ENCODE results near the gene ADRA2B. TPM values are rescaled to one million over a fixed set of nuclear protein-coding genes. Genes with fewer than 3 reads are reported as not detected.
"Not testable (repeated sequence)": the region's sequence is repeated elsewhere in the genome, so short reads cannot be mapped to it uniquely, and the experiment has no call there.

ADRA2B gene
- 0.05 TPM for polyA plus RNA-seq (2013)

DNA sequence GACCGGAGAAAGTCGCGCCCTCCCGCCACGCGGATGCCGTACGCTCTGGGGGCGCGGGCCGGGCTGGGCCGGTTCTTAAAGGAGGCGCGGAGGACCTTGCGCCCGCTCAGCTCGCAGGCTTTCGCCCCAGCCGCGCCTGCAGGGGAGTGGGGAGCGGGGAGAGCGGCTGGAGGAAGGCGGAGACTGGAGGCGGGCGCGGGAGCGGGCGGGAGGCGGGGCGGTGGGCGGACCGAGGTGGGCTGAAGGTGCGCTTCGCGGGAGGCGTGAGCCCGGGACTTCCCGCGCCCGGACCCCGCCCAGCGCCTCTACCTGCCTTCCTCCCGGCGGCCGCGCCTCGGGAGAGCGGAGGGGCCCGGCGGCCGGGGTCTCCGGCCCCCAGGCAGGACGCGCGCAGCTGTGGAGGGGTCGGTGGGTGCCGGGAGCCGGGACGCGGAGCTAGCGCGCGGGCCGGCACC is at the start of gene ADRA2B:
TSS of gene ADRA2B (minus strand) at position 148 of the 455 bp plus-strand sequence. CDS start 422 bp downstream, outside the sequence.
- ChIA-PET POLR2A (no interaction called here), CTCF (interaction anchor here (0.6 to 3.2 kb wide), 17 partner anchors 9 to 794 kb away, joined by 3 to 22 read pairs (median 4); no protein-coding TSS in a partner anchor)
- Histone ChIP-seq H3K27ac (ENCODE audit: insufficient read depth in 1 of 2, low read depth in 1 of 2, low read length in 2 of 2, poor library complexity in 1 of 2, severe bottlenecking in 2 of 2) (no peak within 1 kb of the TSS), H3K4me1 (ENCODE audit: control extremely low read depth in 1 of 4, control insufficient read depth in 4 of 4, insufficient read depth in 4 of 4, low read length in 3 of 4) (peaks cover 0 to 32% (median 27%) of the 10 kb centered on the region in 4 experiments), H3K9me3 (ENCODE audit: control extremely low read depth in 1 of 5, control insufficient read depth in 4 of 5, insufficient read depth in 2 of 5, low read depth in 1 of 5, low read length in 4 of 5) (peaks cover 0 to 7% (median 0%) of the 10 kb centered on the region in 5 experiments), H3K27me3 (replicated peaks in 2 of 5; ENCODE audit: control insufficient read depth in 4 of 5, insufficient read depth in 5 of 5, low read length in 4 of 5) (peaks cover 0 to 41% (median 8%) of the 10 kb centered on the region in 5 experiments), H3K4me3 (ENCODE audit: control insufficient read depth in 1 of 7, extremely low read depth in 1 of 7, insufficient read depth in 4 of 7, low read depth in 2 of 7, low read length in 6 of 7) (peak within 1 kb of the TSS in 6 of 7 experiments; percentile 42 to 73 (median 56)), H3K36me3 (ENCODE audit: control insufficient read depth in 4 of 4, insufficient read depth in 4 of 4, low read length in 3 of 4) (no peaks in the 10 kb centered on the region)
- under 1% methylated on average over 57 of the region's 64 CpGs for WGBS (ENCODE audit: insufficient coverage)
- DNase-seq, result peak; percentile 46 to 76 (median 70)

DNA sequence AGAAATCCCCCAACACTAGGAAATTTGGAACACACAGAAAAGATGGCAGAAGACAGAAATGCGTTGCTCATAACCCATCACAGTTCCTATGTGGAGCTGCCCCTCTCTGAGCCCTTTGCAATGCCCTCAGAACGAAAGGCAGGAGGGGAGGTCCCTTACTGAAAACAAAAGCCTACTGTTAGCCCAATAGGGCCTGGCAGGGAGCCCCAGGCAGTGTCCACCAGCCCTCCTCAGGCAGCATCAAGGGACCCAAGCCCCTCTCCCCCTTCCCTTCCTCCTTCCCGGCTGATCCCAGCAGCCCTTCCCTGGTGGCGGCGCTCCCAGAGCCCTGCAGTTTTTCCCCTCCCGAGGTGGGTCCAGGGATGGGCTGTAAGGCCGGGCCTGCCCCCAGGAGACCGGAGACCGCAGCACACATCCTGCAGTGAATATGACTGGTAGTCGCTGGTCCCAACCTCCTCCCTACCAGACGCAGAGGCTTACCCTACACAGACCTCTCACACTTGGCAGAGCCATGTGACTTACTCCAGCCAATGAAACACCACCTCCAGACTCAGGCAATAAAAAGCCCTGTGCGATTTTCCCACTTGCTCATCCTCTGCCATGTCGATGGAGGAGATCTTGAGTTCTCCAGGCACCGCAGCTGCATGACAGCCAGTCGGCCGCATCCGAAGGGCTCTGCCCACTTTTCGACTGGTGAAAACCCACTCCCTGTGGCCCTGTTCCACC is 48.3 kb upstream of the ADRA2B start:
- Histone ChIP-seq H3K27me3 (replicated peaks in 2 of 5; ENCODE audit: control insufficient read depth in 4 of 5, insufficient read depth in 5 of 5, low read length in 4 of 5) (no peaks in the 10 kb centered on the region), H3K36me3 (ENCODE audit: control insufficient read depth in 4 of 4, insufficient read depth in 4 of 4, low read length in 3 of 4) (no peaks in the 10 kb centered on the region), H3K4me1 (ENCODE audit: control extremely low read depth in 1 of 4, control insufficient read depth in 4 of 4, insufficient read depth in 4 of 4, low read length in 3 of 4) (peaks cover 0 to 36% (median 14%) of the 10 kb centered on the region in 4 experiments), H3K4me3 (ENCODE audit: control insufficient read depth in 1 of 7, extremely low read depth in 1 of 7, insufficient read depth in 4 of 7, low read depth in 2 of 7, low read length in 6 of 7) (peak overlapping the region in 1 of 7 experiments; percentile 22), H3K27ac (ENCODE audit: insufficient read depth in 1 of 2, low read depth in 1 of 2, low read length in 2 of 2, poor library complexity in 1 of 2, severe bottlenecking in 2 of 2) (peak overlapping the region in 1 of 2 experiments; percentile 14), H3K9me3 (ENCODE audit: control extremely low read depth in 1 of 5, control insufficient read depth in 4 of 5, insufficient read depth in 2 of 5, low read depth in 1 of 5, low read length in 4 of 5) (peaks cover 0 to 3% (median 0%) of the 10 kb centered on the region in 5 experiments)
- 95% methylated on average over 14 of the region's 18 CpGs for WGBS (ENCODE audit: insufficient coverage)
- ChIA-PET CTCF (interaction anchor here (1.4 to 8.7 kb wide), 3 partner anchors 10 to 26 kb away, joined by 4 to 63 read pairs (median 15); partner anchors contain the start of gene ASTL), POLR2A (interaction anchor here (1.1 kb wide), 1 partner anchor 20 kb away, joined by 3 read pairs; no protein-coding TSS in a partner anchor)
- DNase-seq, result no peak

DNA sequence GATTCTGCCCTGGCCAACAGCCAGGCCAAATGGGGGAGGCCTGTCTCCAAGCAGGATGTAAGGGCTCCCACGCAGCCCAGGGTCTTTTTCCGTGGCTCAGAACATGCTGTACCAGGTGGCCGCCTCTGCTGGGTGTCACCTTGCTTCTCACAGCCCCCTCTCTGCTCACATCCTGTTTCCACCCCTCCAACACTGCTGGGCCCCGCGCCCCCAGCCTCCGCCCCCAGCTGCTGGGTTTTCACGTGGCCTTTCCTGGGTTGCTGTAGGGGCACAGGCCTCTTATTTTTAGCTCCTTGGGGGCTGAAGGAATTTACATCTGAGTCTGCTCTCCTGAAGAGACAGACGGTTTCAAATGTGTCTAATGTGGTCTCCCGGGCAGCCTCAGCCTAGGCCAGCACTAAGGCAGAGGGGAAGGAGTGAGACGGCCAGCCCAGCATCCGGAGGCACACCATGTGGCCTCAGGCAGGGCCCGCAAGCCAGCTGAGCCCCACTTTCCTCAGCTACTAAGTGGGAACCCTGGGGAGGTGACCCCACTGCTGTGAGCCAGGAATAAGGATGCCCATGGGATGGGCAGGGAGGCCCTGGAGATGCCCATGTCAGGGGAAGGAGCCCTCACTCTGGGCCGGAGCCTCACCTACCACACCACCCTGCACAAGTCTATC is 47.5 kb upstream of the ADRA2B start:
- DNase-seq, result peak in 2 of 3 donors; percentile 44 to 68
- H3K27me3 ChIP-seq (replicated peaks in 2 of 5; ENCODE audit: control insufficient read depth in 4 of 5, insufficient read depth in 5 of 5, low read length in 4 of 5), result no peaks in the 10 kb centered on the region
- POLR2A ChIA-PET, result interaction anchor here (1.1 kb wide), 1 partner anchor 20 kb away, joined by 3 read pairs; no protein-coding TSS in a partner anchor
- peak overlapping the region in 1 of 2 experiments; percentile 14 for H3K27ac ChIP-seq (ENCODE audit: insufficient read depth in 1 of 2, low read depth in 1 of 2, low read length in 2 of 2, poor library complexity in 1 of 2, severe bottlenecking in 2 of 2)
- CTCF ChIA-PET, result interaction anchor here (1.4 to 8.7 kb wide), 3 partner anchors 11 to 25 kb away, joined by 4 to 63 read pairs (median 15); partner anchors contain the start of gene ASTL
- H3K9me3 ChIP-seq (ENCODE audit: control extremely low read depth in 1 of 5, control insufficient read depth in 4 of 5, insufficient read depth in 2 of 5, low read depth in 1 of 5, low read length in 4 of 5), result peaks cover 0 to 3% (median 0%) of the 10 kb centered on the region in 5 experiments
- peak overlapping the region in 2 of 7 experiments; percentile 4 to 25 for H3K4me3 ChIP-seq (ENCODE audit: control insufficient read depth in 1 of 7, extremely low read depth in 1 of 7, insufficient read depth in 4 of 7, low read depth in 2 of 7, low read length in 6 of 7)
- H3K4me1 ChIP-seq (ENCODE audit: control extremely low read depth in 1 of 4, control insufficient read depth in 4 of 4, insufficient read depth in 4 of 4, low read length in 3 of 4), result peaks cover 0 to 43% (median 16%) of the 10 kb centered on the region in 4 experiments
- no peaks in the 10 kb centered on the region for H3K36me3 ChIP-seq (ENCODE audit: control insufficient read depth in 4 of 4, insufficient read depth in 4 of 4, low read length in 3 of 4)
- WGBS (ENCODE audit: insufficient coverage), result 51% methylated on average over 11 of the region's 13 CpGs

DNA sequence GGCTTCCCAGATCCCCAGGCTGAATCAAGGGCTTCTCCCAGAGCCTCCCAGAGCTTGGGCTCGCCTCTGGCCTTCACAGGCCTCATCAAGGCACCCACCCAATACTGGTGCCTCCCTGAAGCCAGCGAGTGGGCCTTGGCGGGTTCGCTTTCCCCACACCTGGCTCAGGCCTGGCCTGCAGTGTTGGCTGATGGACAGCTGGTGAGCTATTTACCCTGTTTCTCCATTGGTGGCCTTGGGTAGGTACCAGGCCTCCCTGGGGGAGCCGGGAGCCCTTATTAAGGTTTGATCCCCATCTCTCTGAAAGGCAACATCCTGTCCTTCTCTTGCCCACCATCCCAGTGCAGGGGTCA is 47.0 kb upstream of the ADRA2B start:
- DNase-seq, result no peak

DNA sequence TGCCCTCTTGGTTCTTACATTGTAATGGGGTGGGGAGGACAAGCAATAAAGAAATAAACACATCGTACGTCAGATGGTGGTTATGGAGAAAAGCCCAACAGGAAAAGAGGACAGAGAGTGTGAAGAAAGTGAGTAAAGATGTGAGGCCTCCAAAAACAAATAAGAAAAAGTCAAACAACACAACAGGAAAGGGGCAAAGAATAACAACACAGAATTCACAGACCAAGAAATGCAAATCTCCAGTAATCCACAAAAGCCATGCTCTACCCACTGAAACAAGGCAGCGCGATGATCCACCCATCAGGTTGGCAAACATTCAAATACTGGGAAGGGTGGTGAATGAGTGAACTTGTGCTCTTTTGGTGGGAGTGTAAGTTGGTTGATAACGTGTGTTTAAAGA is 45.5 kb upstream of the ADRA2B start:
- POLR2A ChIA-PET, result interaction anchor here (1.6 kb wide), 1 partner anchor 16 kb away, joined by 8 read pairs; the partner anchor contains the start of gene DUSP2

More for the DNA sequence above, 47.0 kb upstream of the ADRA2B start:
- Histone ChIP-seq H3K27ac (ENCODE audit: insufficient read depth in 1 of 2, low read depth in 1 of 2, low read length in 2 of 2, poor library complexity in 1 of 2, severe bottlenecking in 2 of 2) (peak overlapping the region in 1 of 2 experiments; percentile 14), H3K9me3 (ENCODE audit: control extremely low read depth in 1 of 5, control insufficient read depth in 4 of 5, insufficient read depth in 2 of 5, low read depth in 1 of 5, low read length in 4 of 5) (peaks cover 0 to 3% (median 0%) of the 10 kb centered on the region in 5 experiments), H3K36me3 (ENCODE audit: control insufficient read depth in 4 of 4, insufficient read depth in 4 of 4, low read length in 3 of 4) (no peaks in the 10 kb centered on the region), H3K4me1 (ENCODE audit: control extremely low read depth in 1 of 4, control insufficient read depth in 4 of 4, insufficient read depth in 4 of 4, low read length in 3 of 4) (peaks cover 0 to 48% (median 22%) of the 10 kb centered on the region in 4 experiments), H3K4me3 (ENCODE audit: control insufficient read depth in 1 of 7, extremely low read depth in 1 of 7, insufficient read depth in 4 of 7, low read depth in 2 of 7, low read length in 6 of 7) (no peak overlapping the region), H3K27me3 (replicated peaks in 2 of 5; ENCODE audit: control insufficient read depth in 4 of 5, insufficient read depth in 5 of 5, low read length in 4 of 5) (no peaks in the 10 kb centered on the region)
- POLR2A ChIA-PET, result interaction anchor here (1.6 kb wide), 1 partner anchor 17 kb away, joined by 8 read pairs; the partner anchor contains the start of gene DUSP2
- WGBS (ENCODE audit: insufficient coverage), result 97% methylated on average over 5 of the region's 5 CpGs
- CTCF ChIA-PET, result interaction anchor here (1.4 to 8.7 kb wide), 3 partner anchors 11 to 25 kb away, joined by 4 to 63 read pairs (median 15); partner anchors contain the start of gene ASTL

DNA sequence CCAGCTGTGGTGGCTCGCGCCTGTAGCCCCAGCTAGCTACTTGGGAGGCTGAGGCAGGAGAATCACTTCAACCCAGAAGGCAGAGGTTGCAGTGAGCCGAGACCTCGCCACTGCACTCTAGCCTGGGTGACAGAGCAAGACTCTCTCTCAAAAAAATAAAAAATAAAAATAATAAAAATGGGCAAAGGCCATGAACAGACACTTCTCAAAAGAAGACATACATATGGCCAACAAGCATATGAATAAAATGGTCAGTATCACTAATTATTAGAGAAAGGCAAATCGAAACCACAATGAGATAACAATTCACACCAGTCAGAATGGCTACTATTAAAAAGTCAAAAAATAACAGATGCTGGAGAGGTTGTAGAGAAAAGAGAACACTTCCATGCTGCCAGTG is 44.0 kb upstream of the ADRA2B start:
- 100% methylated on average over 2 of the region's 5 CpGs for WGBS (ENCODE audit: insufficient coverage)
- ChIA-PET POLR2A (interaction anchor here (0.9 kb wide), 1 partner anchor 12 kb away, joined by 4 read pairs; no protein-coding TSS in a partner anchor), CTCF (interaction anchor here (1.4 to 8.7 kb wide), 3 partner anchors 12 to 22 kb away, joined by 4 to 63 read pairs (median 26); partner anchors contain the start of gene ASTL)
- peaks cover 0 to 61% (median 37%) of the 10 kb centered on the region in 4 experiments for H3K4me1 ChIP-seq (ENCODE audit: control extremely low read depth in 1 of 4, control insufficient read depth in 4 of 4, insufficient read depth in 4 of 4, low read length in 3 of 4)
- not testable (repeated sequence) for H3K36me3 ChIP-seq (ENCODE audit: control insufficient read depth in 4 of 4, insufficient read depth in 4 of 4, low read length in 3 of 4); H3K9me3 ChIP-seq (ENCODE audit: control extremely low read depth in 1 of 5, control insufficient read depth in 4 of 5, insufficient read depth in 2 of 5, low read depth in 1 of 5, low read length in 4 of 5); DNase-seq; H3K27me3 ChIP-seq (replicated peaks in 2 of 5; ENCODE audit: control insufficient read depth in 4 of 5, insufficient read depth in 5 of 5, low read length in 4 of 5); H3K4me3 ChIP-seq (ENCODE audit: control insufficient read depth in 1 of 7, extremely low read depth in 1 of 7, insufficient read depth in 4 of 7, low read depth in 2 of 7, low read length in 6 of 7); H3K27ac ChIP-seq (ENCODE audit: insufficient read depth in 1 of 2, low read depth in 1 of 2, low read length in 2 of 2, poor library complexity in 1 of 2, severe bottlenecking in 2 of 2)

More for the DNA sequence above, 45.5 kb upstream of the ADRA2B start:
- no peak for DNase-seq
- peaks cover 0 to 3% (median 0%) of the 10 kb centered on the region in 5 experiments for H3K9me3 ChIP-seq (ENCODE audit: control extremely low read depth in 1 of 5, control insufficient read depth in 4 of 5, insufficient read depth in 2 of 5, low read depth in 1 of 5, low read length in 4 of 5)
- no peaks in the 10 kb centered on the region for H3K27me3 ChIP-seq (replicated peaks in 2 of 5; ENCODE audit: control insufficient read depth in 4 of 5, insufficient read depth in 5 of 5, low read length in 4 of 5)
- H3K4me1 ChIP-seq (ENCODE audit: control extremely low read depth in 1 of 4, control insufficient read depth in 4 of 4, insufficient read depth in 4 of 4, low read length in 3 of 4), result peaks cover 0 to 59% (median 36%) of the 10 kb centered on the region in 4 experiments
- no peaks in the 10 kb centered on the region for H3K36me3 ChIP-seq (ENCODE audit: control insufficient read depth in 4 of 4, insufficient read depth in 4 of 4, low read length in 3 of 4)
- CTCF ChIA-PET, result interaction anchor here (0.7 to 8.7 kb wide), 2 partner anchors 13 to 808 kb away, joined by 3 to 63 read pairs; no protein-coding TSS in a partner anchor
- no peak overlapping the region for H3K27ac ChIP-seq (ENCODE audit: insufficient read depth in 1 of 2, low read depth in 1 of 2, low read length in 2 of 2, poor library complexity in 1 of 2, severe bottlenecking in 2 of 2)
- H3K4me3 ChIP-seq (ENCODE audit: control insufficient read depth in 1 of 7, extremely low read depth in 1 of 7, insufficient read depth in 4 of 7, low read depth in 2 of 7, low read length in 6 of 7), result no peak overlapping the region
- no CpG with 5 or more reads among the region's 5 CpGs for WGBS (ENCODE audit: insufficient coverage)
